Parathyroid adenoma (tissue), 2 donors: ENCODE data around the gene GALNT12.

Source experiments
- H2AFZ ChIP-seq: fragments of 300-600 bp; sonication (generic); one replicate; pipeline ENCODE4 v1.7.0; 2017; ENCODE audit warnings: antibody characterized with exemption, mild to moderate bottlenecking
- H3K27ac ChIP-seq: fragments of 300-600 bp; sonication (generic); one replicate; pipeline ENCODE4 v1.7.0; 2017
- H3K27me3 ChIP-seq: fragments of 300-600 bp; sonication (generic); one replicate; pipeline ENCODE4 v1.7.0; 2017; ENCODE audit warnings: low read length; ENCODE audit not compliant: control insufficient read depth, insufficient read depth
- H3K36me3 ChIP-seq: fragments of 300-600 bp; sonication (generic); one replicate; pipeline ENCODE4 v1.7.0; 2017; ENCODE audit warnings: low read length; ENCODE audit not compliant: control insufficient read depth, insufficient read depth
- H3K4me1 ChIP-seq: fragments of 300-600 bp; sonication (generic); one replicate; pipeline ENCODE4 v1.7.0; 2017; ENCODE audit warnings: control low read depth
- H3K4me2 ChIP-seq: fragments of 300-600 bp; sonication (generic); one replicate; pipeline ENCODE4 v1.7.0; 2017; ENCODE audit warnings: low read length
- H3K4me3 ChIP-seq: fragments of 300-600 bp; sonication (generic); one replicate; pipeline ENCODE4 v1.7.0; 2017; ENCODE audit warnings: low read depth, low read length
- H3K79me2 ChIP-seq: fragments of 300-600 bp; sonication (generic); one replicate; pipeline ENCODE4 v1.7.0; 2017; ENCODE audit warnings: control low read depth
- H3K9ac ChIP-seq: fragments of 300-600 bp; sonication (generic); one replicate; pipeline ENCODE4 v1.7.0; 2017; ENCODE audit warnings: mild to moderate bottlenecking
- H3K9me3 ChIP-seq: fragments of 300-600 bp; sonication (generic); one replicate; pipeline ENCODE4 v1.7.0; 2017; ENCODE audit warnings: low read length; ENCODE audit not compliant: control insufficient read depth
- TF ChIP-seq, protein P1 (sequence below): fragments of 300-600 bp; sonication (generic); IDR thresholded peaks from one replicate; pipeline ENCODE4 v1.7.0; 2017; ENCODE audit warnings: antibody characterized with exemption, mild to moderate bottlenecking
- donor health status: primary hyperparathyroidism.

Gene GALNT12

DNA sequence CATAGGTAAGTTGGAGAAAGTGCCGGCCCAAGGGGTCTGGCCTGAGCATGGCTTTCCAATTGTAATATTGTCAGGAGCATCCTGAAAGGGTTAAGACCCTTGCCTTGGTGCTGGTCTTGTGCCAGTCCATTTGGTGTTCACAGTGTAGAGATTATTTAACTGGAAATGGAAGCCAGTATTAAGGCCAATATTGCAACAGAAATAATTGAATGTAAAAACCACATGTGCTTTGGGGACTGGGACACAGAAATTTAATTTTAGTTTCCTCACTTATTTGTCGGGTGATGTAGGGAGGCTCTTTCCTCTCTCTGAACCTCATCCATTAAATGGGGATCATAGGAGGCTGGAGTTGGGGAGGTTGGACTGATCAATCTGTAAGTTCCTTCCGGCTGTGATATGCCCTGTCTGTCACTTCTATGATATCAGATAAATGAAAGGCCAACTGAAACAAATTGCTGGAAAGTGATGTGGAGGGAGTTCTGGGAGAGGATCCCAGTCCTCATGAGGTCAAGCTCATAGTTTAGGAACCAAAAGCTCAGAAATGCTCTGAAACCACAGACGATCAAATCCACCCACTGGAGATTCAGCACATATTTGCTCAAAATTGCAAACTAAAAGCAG, 81.4 kb downstream of the GALNT12 start:
- TF ChIP-seq, protein P1, sequence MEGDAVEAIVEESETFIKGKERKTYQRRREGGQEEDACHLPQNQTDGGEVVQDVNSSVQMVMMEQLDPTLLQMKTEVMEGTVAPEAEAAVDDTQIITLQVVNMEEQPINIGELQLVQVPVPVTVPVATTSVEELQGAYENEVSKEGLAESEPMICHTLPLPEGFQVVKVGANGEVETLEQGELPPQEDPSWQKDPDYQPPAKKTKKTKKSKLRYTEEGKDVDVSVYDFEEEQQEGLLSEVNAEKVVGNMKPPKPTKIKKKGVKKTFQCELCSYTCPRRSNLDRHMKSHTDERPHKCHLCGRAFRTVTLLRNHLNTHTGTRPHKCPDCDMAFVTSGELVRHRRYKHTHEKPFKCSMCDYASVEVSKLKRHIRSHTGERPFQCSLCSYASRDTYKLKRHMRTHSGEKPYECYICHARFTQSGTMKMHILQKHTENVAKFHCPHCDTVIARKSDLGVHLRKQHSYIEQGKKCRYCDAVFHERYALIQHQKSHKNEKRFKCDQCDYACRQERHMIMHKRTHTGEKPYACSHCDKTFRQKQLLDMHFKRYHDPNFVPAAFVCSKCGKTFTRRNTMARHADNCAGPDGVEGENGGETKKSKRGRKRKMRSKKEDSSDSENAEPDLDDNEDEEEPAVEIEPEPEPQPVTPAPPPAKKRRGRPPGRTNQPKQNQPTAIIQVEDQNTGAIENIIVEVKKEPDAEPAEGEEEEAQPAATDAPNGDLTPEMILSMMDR = no peak
- Histone ChIP-seq H3K4me1 (no peaks in the 10 kb centered on the region), H3K27me3 (no peaks in the 10 kb centered on the region), H2AFZ (no peak overlapping the region), H3K9me3 (no peaks in the 10 kb centered on the region), H3K9ac (no peak overlapping the region), H3K36me3 (no peaks in the 10 kb centered on the region), H3K79me2 (no peaks in the 10 kb centered on the region), H3K4me2 (no peak overlapping the region), H3K27ac (no peak overlapping the region), H3K4me3 (no peak overlapping the region)

DNA sequence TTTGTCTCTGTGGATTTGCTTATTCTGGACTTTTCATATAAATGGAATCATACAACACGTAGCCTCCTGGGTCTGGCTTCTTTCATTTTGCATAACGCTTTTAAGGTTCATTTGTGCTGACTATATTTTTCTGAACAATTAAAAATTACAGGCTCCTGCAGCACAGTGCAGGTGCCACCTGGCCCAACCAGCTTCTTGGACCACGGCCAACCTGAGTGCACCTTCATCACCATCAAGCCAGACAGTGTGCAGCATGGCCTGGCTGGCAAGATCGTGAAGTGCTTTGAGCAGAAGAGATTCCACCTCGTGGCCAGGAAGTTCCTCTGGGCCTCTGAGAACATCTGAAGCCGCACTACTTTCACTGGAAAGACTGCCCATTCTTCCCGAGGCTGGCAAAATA, 82.8 kb downstream of the GALNT12 start:
- H3K4me3 ChIP-seq = no peak overlapping the region
- TF ChIP-seq, protein P1 = no peak
- H3K79me2 ChIP-seq = no peaks in the 10 kb centered on the region
- H3K4me2 ChIP-seq = no peak overlapping the region
- H2AFZ ChIP-seq = no peak overlapping the region
- H3K4me1 ChIP-seq = no peaks in the 10 kb centered on the region
- no peaks in the 10 kb centered on the region for H3K36me3 ChIP-seq
- no peaks in the 10 kb centered on the region for H3K9me3 ChIP-seq
- no peak overlapping the region for H3K27ac ChIP-seq
- H3K27me3 ChIP-seq = no peaks in the 10 kb centered on the region
- H3K9ac ChIP-seq = no peak overlapping the region

DNA sequence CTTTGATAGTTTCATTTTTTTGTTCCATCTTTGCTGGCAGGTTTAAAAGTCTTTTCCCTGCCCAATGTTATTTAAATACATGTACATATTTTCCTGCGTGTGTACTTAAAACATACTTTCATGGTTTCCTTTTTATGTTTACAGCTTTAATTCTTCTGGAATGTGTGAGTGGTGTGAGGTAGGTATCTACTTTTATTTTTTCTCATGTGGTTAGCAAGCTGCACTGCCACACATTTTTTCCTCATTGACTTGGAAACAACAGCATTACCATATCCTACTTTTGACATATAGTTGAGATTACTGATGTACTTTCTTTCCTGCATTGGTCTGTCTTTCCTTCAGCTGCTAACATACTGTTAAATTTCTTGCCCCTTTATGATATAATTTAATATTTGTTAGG, 84.8 kb downstream of the GALNT12 start:
- Histone ChIP-seq H3K4me2 (no peak overlapping the region), H3K27ac (no peak overlapping the region), H3K36me3 (no peaks in the 10 kb centered on the region), H2AFZ (no peak overlapping the region), H3K9me3 (peaks cover 1% of the 10 kb centered on the region), H3K27me3 (no peaks in the 10 kb centered on the region), H3K9ac (no peak overlapping the region), H3K79me2 (no peaks in the 10 kb centered on the region), H3K4me3 (no peak overlapping the region), H3K4me1 (no peaks in the 10 kb centered on the region)
- TF ChIP-seq, protein P1 = no peak

DNA sequence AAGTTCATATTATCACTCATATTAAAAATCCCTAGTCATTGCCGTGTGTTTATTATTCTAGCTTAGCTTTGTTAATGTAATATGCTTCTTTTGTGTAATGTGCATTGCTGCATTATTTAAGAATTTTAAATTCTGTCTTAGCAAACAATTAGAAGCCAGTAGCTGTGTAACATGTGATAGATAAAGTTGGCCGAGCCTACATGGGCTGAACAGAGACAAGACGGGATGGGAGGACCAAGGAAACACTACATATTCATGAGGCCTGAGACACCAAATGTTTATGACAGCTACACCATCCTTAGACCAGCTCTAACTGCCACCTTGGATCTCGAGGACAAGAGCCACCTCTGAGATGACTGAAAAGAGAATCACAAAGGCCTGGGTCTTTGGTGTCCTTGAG, 85.2 kb downstream of the GALNT12 start:
- TF ChIP-seq, protein P1 = no peak
- Histone ChIP-seq H3K36me3 (no peaks in the 10 kb centered on the region), H3K9ac (no peak overlapping the region), H3K4me1 (no peaks in the 10 kb centered on the region), H2AFZ (no peak overlapping the region), H3K27ac (no peak overlapping the region), H3K4me3 (no peak overlapping the region), H3K79me2 (no peaks in the 10 kb centered on the region), H3K9me3 (peaks cover 3% of the 10 kb centered on the region), H3K27me3 (no peaks in the 10 kb centered on the region), H3K4me2 (no peak overlapping the region)

DNA sequence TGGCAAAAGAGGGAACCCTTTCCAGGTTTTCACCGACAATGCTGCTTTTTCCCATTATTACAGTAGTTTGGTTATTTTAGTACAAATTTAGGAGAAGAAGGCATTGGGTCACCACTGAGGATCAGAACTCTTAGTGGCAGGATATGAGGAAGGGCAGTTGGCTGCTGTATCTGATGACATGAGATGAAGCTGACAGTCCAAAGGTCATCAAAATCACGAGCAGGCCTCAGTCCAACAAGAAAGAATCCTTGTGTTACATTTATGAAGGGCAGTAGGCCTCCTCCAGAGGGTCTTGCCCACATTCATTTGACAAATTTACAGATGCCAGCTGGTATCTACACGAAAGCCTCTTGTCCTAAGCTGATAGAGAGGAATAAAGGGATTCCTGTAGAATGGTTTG, 86.7 kb downstream of the GALNT12 start:
- no peak overlapping the region for H3K4me3 ChIP-seq
- H3K27ac ChIP-seq = no peak overlapping the region
- no peak overlapping the region for H3K4me2 ChIP-seq
- H3K9me3 ChIP-seq = peaks cover 3% of the 10 kb centered on the region
- no peaks in the 10 kb centered on the region for H3K27me3 ChIP-seq
- TF ChIP-seq, protein P1 = no peak
- H3K4me1 ChIP-seq = no peaks in the 10 kb centered on the region
- no peaks in the 10 kb centered on the region for H3K79me2 ChIP-seq
- no peak overlapping the region for H3K9ac ChIP-seq
- no peak overlapping the region for H2AFZ ChIP-seq
- H3K36me3 ChIP-seq = no peaks in the 10 kb centered on the region
